CD14-positive monocyte (primary cell): ENCODE measurements around the gene VSIG10L. TPM values are rescaled to one million over a fixed set of nuclear protein-coding genes. Genes with fewer than 3 reads are reported as not detected.

Experiments
- DNase-seq, 3 donors: peaks; one replicate each; pipeline ENCODE4 v3.0.0-alpha.2; 2011 to 2022
- H2AFZ ChIP-seq: 2 replicates; pipeline ENCODE4 v1.6.0; 2012; ENCODE audit warnings: mild to moderate bottlenecking, low read depth, low read length, inconsistent platforms; ENCODE audit not compliant: insufficient read depth, poor library complexity, severe bottlenecking
- H3K27ac ChIP-seq, 2 donors: 1 replicate in 1 of 2; 2 replicates in 1 of 2; pipeline ENCODE4 v1.5.1; 2012 to 2013; ENCODE audit warnings: low read length in 2 of 2, control low read depth in 1 of 2, inconsistent platforms in 1 of 2, low read depth in 1 of 2, mild to moderate bottlenecking in 1 of 2
- H3K27me3 ChIP-seq, 2 donors: one replicate each; pipeline versions ENCODE4 v1.6.0 to v1.6.1; 2011 to 2013; ENCODE audit warnings: low read length in 2 of 2; ENCODE audit not compliant: control insufficient read depth in 2 of 2, insufficient read depth in 2 of 2
- H3K36me3 ChIP-seq, 2 donors: replicated peaks in 1 of 2; 1 replicate in 1 of 2; 2 replicates in 1 of 2; pipeline versions ENCODE4 v1.5.1 to v1.6.1; 2012 to 2013; ENCODE audit warnings: low read length in 2 of 2, control low read depth in 1 of 2, inconsistent platforms in 1 of 2, mild to moderate bottlenecking in 1 of 2; ENCODE audit not compliant: insufficient read depth in 2 of 2, control insufficient read depth in 1 of 2
- H3K4me1 ChIP-seq, 2 donors: 1 replicate in 1 of 2; 2 replicates in 1 of 2; pipeline versions ENCODE4 v1.5.1 to v1.6.1; 2012 to 2013; ENCODE audit warnings: low read length in 2 of 2, control low read depth in 1 of 2, inconsistent platforms in 1 of 2, mild to moderate bottlenecking in 1 of 2, moderate library complexity in 1 of 2; ENCODE audit not compliant: insufficient read depth in 2 of 2, control insufficient read depth in 1 of 2
- H3K4me2 ChIP-seq: replicated peaks from 2 replicates; pipeline ENCODE3; 2012; ENCODE audit warnings: low read length, moderate library complexity, mild to moderate bottlenecking; ENCODE audit not compliant: poor library complexity, severe bottlenecking; ENCODE audit errors: extremely low read depth
- H3K4me3 ChIP-seq, 3 experiments: fragments of 200-600 bp in 1 of 3; sonication (generic) in 1 of 3; replicated peaks in 1 of 3; 1 replicate in 2 of 3; 2 replicates in 1 of 3; pipeline ENCODE4 v1.5.1; 2011 to 2013; ENCODE audit warnings: low read length in 3 of 3, mild to moderate bottlenecking in 3 of 3, control low read depth in 2 of 3, low read depth in 2 of 3, inconsistent platforms in 1 of 3, moderate library complexity in 1 of 3
- H3K79me2 ChIP-seq: 2 replicates; pipeline ENCODE4 v1.6.0; 2012; ENCODE audit warnings: mild to moderate bottlenecking, control low read depth, inconsistent platforms, low read length, moderate library complexity; ENCODE audit not compliant: insufficient read depth
- H3K9ac ChIP-seq: 2 replicates; pipeline ENCODE4 v1.6.0; 2017; ENCODE audit warnings: low read length, mild to moderate bottlenecking; ENCODE audit not compliant: insufficient read depth, poor library complexity, severe bottlenecking
- H3K9me3 ChIP-seq, 2 donors: replicated peaks in 1 of 2; 1 replicate in 1 of 2; 2 replicates in 1 of 2; pipeline versions ENCODE4 v1.5.1 to v1.6.1; 2012 to 2013; ENCODE audit warnings: low read length in 2 of 2, control low read depth in 1 of 2; ENCODE audit not compliant: control insufficient read depth in 1 of 2, insufficient read depth in 1 of 2
- H4K20me1 ChIP-seq: 2 replicates; pipeline ENCODE4 v1.6.0; 2012; ENCODE audit warnings: mild to moderate bottlenecking, low read length, control low read depth, moderate library complexity; ENCODE audit not compliant: insufficient read depth
- H3K27ac Mint-ChIP-seq, 7 donors: one replicate each; pipeline ENCODE4 v1.8.0; 2020; ENCODE audit warnings: mild to moderate bottlenecking in 7 of 7, mixed read lengths in 7 of 7, moderate library complexity in 6 of 7, inconsistent platforms in 2 of 7
- H3K27me3 Mint-ChIP-seq, 3 donors: one replicate each; pipeline ENCODE4 v1.8.0; 2021 to 2022; ENCODE audit warnings: low read depth in 3 of 3, mild to moderate bottlenecking in 3 of 3, mixed read lengths in 3 of 3, moderate library complexity in 3 of 3, inconsistent platforms in 1 of 3
- H3K36me3 Mint-ChIP-seq, 2 donors: one replicate each; pipeline ENCODE4 v1.8.0; 2020; ENCODE audit warnings: mixed read lengths in 2 of 2, inconsistent platforms in 1 of 2, mild to moderate bottlenecking in 1 of 2
- H3K4me1 Mint-ChIP-seq: one replicate; pipeline ENCODE4 v1.8.0; 2020; ENCODE audit warnings: mild to moderate bottlenecking, mixed read lengths
- H3K4me3 Mint-ChIP-seq, 2 donors: one replicate each; pipeline ENCODE4 v1.8.0; 2020; ENCODE audit warnings: mild to moderate bottlenecking in 2 of 2, mixed read lengths in 2 of 2, moderate library complexity in 1 of 2
- H3K9me3 Mint-ChIP-seq, 7 donors: one replicate each; pipeline ENCODE4 v1.8.0; 2020 to 2022; ENCODE audit warnings: mixed read lengths in 7 of 7, mild to moderate bottlenecking in 6 of 7, moderate library complexity in 6 of 7, inconsistent platforms in 2 of 7
- WGBS: methylation state at CpG from one replicate; pipeline ENCODE4 v1.1.5; 2013; ENCODE audit warnings: missing lambda C conversion rate; ENCODE audit not compliant: insufficient coverage; 5-methylcytosine and 5-hydroxymethylcytosine counted together
- intact Hi-C, 2 donors: fragments of 100-400 bp; cut with micrococcal nuclease; formaldehyde crosslinking; loops; one replicate each; pipeline versions ENCODE4 v1.15.0 to v1.15.1; 2023
- polyA plus RNA-seq, 3 donors: library from polyadenylated mRNA; depleted of rRNA in 1 of 3; unstranded in 2 of 3; stranded (reverse) in 1 of 3; fragments of 300-500 nt in 2 of 3; fragments of >200 nt in 1 of 3; fragmentation: Illumina TruSeq in 2 of 3; gene quantifications; 1 replicate in 2 of 3; 2 replicates in 1 of 3; pipeline ENCODE4 v1.2.3, GENCODE V29; 2012 to 2021
- TF ChIP-seq, protein P1 (sequence below): fragments of 200-600 bp; IDR thresholded peaks from one replicate; pipeline ENCODE4 v1.8.0; 2022; ENCODE audit warnings: antibody characterized with exemption, mild to moderate bottlenecking

VSIG10L gene
- polyA plus RNA-seq, 3 donors, result 0.62 to 2.3 (median 0.73) TPM

DNA sequence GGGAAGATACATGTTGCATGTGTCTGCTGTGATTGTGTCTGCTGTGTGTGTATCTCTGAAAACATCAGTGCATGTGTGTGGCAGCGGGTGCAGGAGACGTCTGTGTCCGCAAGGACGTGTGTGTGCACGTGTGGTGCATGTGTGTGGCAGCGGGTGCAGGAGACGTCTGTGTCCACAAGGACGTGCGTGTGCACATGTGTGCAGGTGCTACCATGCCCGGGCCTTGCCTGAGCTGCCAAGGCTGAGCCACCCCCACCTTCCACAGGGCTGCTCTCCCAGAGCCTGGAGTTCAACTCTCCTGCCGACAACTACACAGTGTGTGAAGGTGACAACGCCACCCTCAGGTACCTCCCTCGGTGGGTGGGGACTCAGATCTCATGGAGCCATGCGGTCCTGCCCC is 20.1 kb downstream of the VSIG10L start:
- peaks cover 36 to 49% (median 44%) of the 10 kb centered on the region in 3 donors for H3K27me3 Mint-ChIP-seq
- Histone ChIP-seq H3K27ac (no peak overlapping the region), H3K4me2 (no peak overlapping the region), H3K9ac (no peak overlapping the region), H3K79me2 (no peaks in the 10 kb centered on the region), H3K27me3 (peaks cover 5 to 25% of the 10 kb centered on the region in 2 donors), H2AFZ (no peak overlapping the region), H3K9me3 (no peaks in the 10 kb centered on the region), H3K4me3 (no peak overlapping the region), H4K20me1 (no peaks in the 10 kb centered on the region), H3K36me3 (no peaks in the 10 kb centered on the region), H3K4me1 (peaks cover 0 to 11% of the 10 kb centered on the region in 2 donors)
- peaks cover 19% of the 10 kb centered on the region for H3K4me1 Mint-ChIP-seq
- no peak for DNase-seq
- intact Hi-C loops, result no loop called here
- peaks cover 0 to 10% (median 0%) of the 10 kb centered on the region in 7 donors for H3K9me3 Mint-ChIP-seq
- no peaks in the 10 kb centered on the region for H3K36me3 Mint-ChIP-seq
- TF ChIP-seq, protein P1, sequence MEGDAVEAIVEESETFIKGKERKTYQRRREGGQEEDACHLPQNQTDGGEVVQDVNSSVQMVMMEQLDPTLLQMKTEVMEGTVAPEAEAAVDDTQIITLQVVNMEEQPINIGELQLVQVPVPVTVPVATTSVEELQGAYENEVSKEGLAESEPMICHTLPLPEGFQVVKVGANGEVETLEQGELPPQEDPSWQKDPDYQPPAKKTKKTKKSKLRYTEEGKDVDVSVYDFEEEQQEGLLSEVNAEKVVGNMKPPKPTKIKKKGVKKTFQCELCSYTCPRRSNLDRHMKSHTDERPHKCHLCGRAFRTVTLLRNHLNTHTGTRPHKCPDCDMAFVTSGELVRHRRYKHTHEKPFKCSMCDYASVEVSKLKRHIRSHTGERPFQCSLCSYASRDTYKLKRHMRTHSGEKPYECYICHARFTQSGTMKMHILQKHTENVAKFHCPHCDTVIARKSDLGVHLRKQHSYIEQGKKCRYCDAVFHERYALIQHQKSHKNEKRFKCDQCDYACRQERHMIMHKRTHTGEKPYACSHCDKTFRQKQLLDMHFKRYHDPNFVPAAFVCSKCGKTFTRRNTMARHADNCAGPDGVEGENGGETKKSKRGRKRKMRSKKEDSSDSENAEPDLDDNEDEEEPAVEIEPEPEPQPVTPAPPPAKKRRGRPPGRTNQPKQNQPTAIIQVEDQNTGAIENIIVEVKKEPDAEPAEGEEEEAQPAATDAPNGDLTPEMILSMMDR, result no peak
- WGBS, result 91% methylated on average over 8 of the region's 14 CpGs
- no peak overlapping the region for H3K27ac Mint-ChIP-seq
- no peak overlapping the region for H3K4me3 Mint-ChIP-seq

- no peak overlapping the region for H3K27ac ChIP-seq
- no peak overlapping the region for H3K4me3 ChIP-seq
- H3K4me1 Mint-ChIP-seq, result peaks cover 7% of the 10 kb centered on the region
- no peaks in the 10 kb centered on the region for H3K79me2 ChIP-seq
- TF ChIP-seq, protein P1, result no peak
- 80% methylated on average over 11 of the region's 14 CpGs for WGBS
- no peak overlapping the region for H3K4me3 Mint-ChIP-seq
- no peak for DNase-seq
- H3K9me3 ChIP-seq, result no peaks in the 10 kb centered on the region
- H3K9me3 Mint-ChIP-seq, result peaks cover 0 to 2% (median 0%) of the 10 kb centered on the region in 7 donors
- no peak overlapping the region for H3K4me2 ChIP-seq
- no peak overlapping the region for H3K27ac Mint-ChIP-seq
- no peaks in the 10 kb centered on the region for H3K36me3 ChIP-seq
- H3K27me3 ChIP-seq, result peaks cover 0 to 9% of the 10 kb centered on the region in 2 donors
- no peak overlapping the region for H3K9ac ChIP-seq
- no peaks in the 10 kb centered on the region for H4K20me1 ChIP-seq
- intact Hi-C loops, result no loop called here
- H3K4me1 ChIP-seq, result no peaks in the 10 kb centered on the region
- H3K27me3 Mint-ChIP-seq, result peaks cover 20 to 36% (median 29%) of the 10 kb centered on the region in 3 donors
- H3K36me3 Mint-ChIP-seq, result no peaks in the 10 kb centered on the region
- H2AFZ ChIP-seq, result no peak overlapping the region
Observed at GRCh38 chr19:51320280-51320657, 21.7 kb downstream of the VSIG10L start.
